Heart left ventricle (tissue), 16 donors: ENCODE data around the gene USP47. TPM values are rescaled to one million over a fixed set of nuclear protein-coding genes. Genes with fewer than 3 reads are reported as not detected.

Experiments used
- ATAC-seq, 4 donors: fragments of 200-7000 bp; cut with Tn5 transposase; one replicate each; pipeline ENCODE4 v1.9.1; 2020 to 2022; ENCODE audit warnings: moderate library complexity in 4 of 4, mild to moderate bottlenecking in 3 of 4, moderate number of reproducible peaks in 1 of 4
- DNase-seq, 5 donors: peaks; one replicate each; pipeline ENCODE4 v3.0.0-alpha.2; 2020
- H3K27ac ChIP-seq, 12 donors: fragments of 200-600 bp; sonication (generic) in 4 of 12; one replicate each; pipeline versions ENCODE4 v1.5.0 to v1.8.0; 2016 to 2022; ENCODE audit warnings: mild to moderate bottlenecking in 2 of 12
- H3K27me3 ChIP-seq, 9 donors: fragments of 200-600 bp; sonication (generic) in 2 of 9; one replicate each; pipeline versions ENCODE4 v1.5.1 to v1.8.0; 2016 to 2022; ENCODE audit warnings: mild to moderate bottlenecking in 3 of 9
- H3K36me3 ChIP-seq, 9 donors: fragments of 200-600 bp; sonication (generic) in 2 of 9; one replicate each; pipeline versions ENCODE4 v1.5.0 to v1.8.0; 2018 to 2022; ENCODE audit warnings: mild to moderate bottlenecking in 2 of 9
- H3K4me1 ChIP-seq, 12 donors: fragments of 200-600 bp; sonication (generic) in 4 of 12; one replicate each; pipeline versions ENCODE4 v1.5.0 to v1.8.0; 2016 to 2022; ENCODE audit warnings: mild to moderate bottlenecking in 3 of 12
- H3K4me3 ChIP-seq, 12 donors: fragments of 200-600 bp; sonication (generic) in 4 of 12; one replicate each; pipeline versions ENCODE4 v1.5.0 to v1.8.0; 2017 to 2022; ENCODE audit warnings: mild to moderate bottlenecking in 9 of 12, moderate library complexity in 4 of 12
- H3K9me3 ChIP-seq, 12 donors: fragments of 200-600 bp; sonication (generic) in 4 of 12; one replicate each; pipeline versions ENCODE4 v1.5.0 to v1.8.0; 2016 to 2022; ENCODE audit warnings: mild to moderate bottlenecking in 1 of 12
- CTCF ChIP-seq, 12 donors: fragments of 200-600 bp; sonication (generic) in 4 of 12; IDR thresholded peaks; one replicate each; pipeline versions ENCODE4 v1.5.0 to v1.8.0; 2018 to 2022; ENCODE audit warnings: antibody characterized with exemption in 12 of 12, mild to moderate bottlenecking in 5 of 12
- POLR2A ChIP-seq, 2 donors: fragments of 450-650 bp; IDR thresholded peaks; one replicate each; pipeline ENCODE4 v1.6.1; 2017; ENCODE audit warnings: antibody characterized with exemption in 2 of 2, mild to moderate bottlenecking in 2 of 2, moderate library complexity in 2 of 2
- WGBS, 4 donors: extraction: QIAGEN DNeasy Blood & Tissue Kit in 2 of 4; methylation state at CpG; one replicate each; pipeline versions ENCODE4 v1.1.5 to v1.1.7; 2013 to 2018; 5-methylcytosine and 5-hydroxymethylcytosine counted together
- intact Hi-C, 10 donors: fragments of 100-400 bp; cut with DNase I; formaldehyde crosslinking; loops; one replicate each; pipeline versions ENCODE4 v1.11.1 to v1.14.2; 2022
- polyA plus RNA-seq, 2 donors: library from polyadenylated mRNA; stranded (reverse); fragments of 200-250 nt; gene quantifications; one replicate each; pipeline ENCODE4 v1.2.3, GENCODE V29; 2013
- total RNA-seq, 9 donors: library from RNA; depleted of rRNA in 2 of 9; stranded (reverse); fragments of >200 nt in 2 of 9; fragmentation: NEBNext Ultra II Directional in 3 of 9; extraction: Animal tissue kit (Norgen Biotek cat#: 25700) in 3 of 9; gene quantifications; one replicate each; pipeline versions ENCODE4 v1.1.0 to v1.2.4, GENCODE V29; 2016 to 2023
- donor health status: ischemic (EF 13 %, LVEDD 7.1; RV severe dilation, severe dysfunction).
- donor health status: healthy with polysubstance abuse.
- donor health status: DM: no; HTN: yes; CAD: no.
- donor health status: DM: no; HTN: no; CAD: no.
- donor health status: ischemic (EF 25% LVEDD 6.9; RV normal size, moderate dysfunction).
- donor health status: ischemic (EF 25% LVEDD 5.7; RV mildly dilated, moderate dysfunction).
- donor health status: healthy.
- donor health status: DM: yes; HTN: yes; CAD: no.
- donor health status: ischemic (EF 35%, LVEDD 5.7; RV mildly dilated, moderate dysfunction).
- donor health status: nonischemic (EF 11% LVEDD 7.7; RV severe dilation, severe dysfunction).
- donor health status: DM: yes; HTN: yes; CAD: no.
- donor health status: PGD.
- donor health status: ischemic (EF 29% LVEDD 5.4; RV normal size, mild dysfunction).
- donor health status: nonischemic (EF 23%, LVEDD 6.1; RV moderate dilation, normal function).

USP47 gene
- total and polyA plus RNA-seq, 11 donors: 26.2 to 89.6 (median 54.3) TPM

GRCh38 chr11:11970556-11970955 is 128.8 kb downstream of the USP47 start:
- 77 to 98% (median 96%) methylated on average over 2 of the region's 2 CpGs for WGBS, 4 donors
- Histone ChIP-seq H3K4me3 (no peak overlapping the region), H3K4me1 (peaks cover 4 to 96% (median 66%) of the 10 kb centered on the region in 12 donors), H3K27me3 (no peaks in the 10 kb centered on the region), H3K9me3 (no peaks in the 10 kb centered on the region), H3K27ac (peak overlapping the region in 5 of 12 donors; percentile 19 to 64 (median 32)), H3K36me3 (peaks cover 0 to 12% (median 0%) of the 10 kb centered on the region in 9 donors)
- no peak for TF ChIP-seq CTCF (IDR thresholded peaks at IDR 0.05)
- TF ChIP-seq POLR2A (IDR thresholded peaks at IDR 0.05): no peak
- ATAC-seq (no peak), DNase-seq (no peak)
- intact Hi-C loops: loop anchor here in 4 of 10 donors (5.0 to 10.0 kb wide), 3 partner anchors 37 to 74 kb away; partner anchors contain the start of gene DKK3 (in 2 of the 4)

GRCh38 chr11:11971906-11972547 is 130.3 kb downstream of the USP47 start:
- ATAC-seq: no peak
- intact Hi-C loops: loop anchor here in 4 of 10 donors (2.0 to 10.0 kb wide), 4 partner anchors 21 to 73 kb away; partner anchors contain the start of gene DKK3 (in 2 of the 4)
- H3K9me3 ChIP-seq: no peaks in the 10 kb centered on the region

GRCh38 chr11:11972730-11973341 is 131.1 kb downstream of the USP47 start:
- H3K9me3 ChIP-seq: no peaks in the 10 kb centered on the region
- intact Hi-C loops: loop anchor here in 4 of 10 donors (2.0 to 10.0 kb wide), 4 partner anchors 20 to 72 kb away; partner anchors contain the start of gene DKK3 (in 2 of the 4)
- H3K36me3 ChIP-seq: no peaks in the 10 kb centered on the region
- H3K27ac ChIP-seq: peak overlapping the region; percentile 39 to 97 (median 86)
- H3K4me1 ChIP-seq: peaks cover 13 to 98% (median 87%) of the 10 kb centered on the region in 12 donors
- ATAC-seq (peak; percentile 4 to 24 (median 16)), DNase-seq (no peak)
- no peaks in the 10 kb centered on the region for H3K27me3 ChIP-seq
- no peak overlapping the region for H3K4me3 ChIP-seq
- WGBS, 4 donors: 43 to 69% (median 59%) methylated on average over 3 of the region's 3 CpGs
- TF ChIP-seq CTCF (IDR thresholded peaks at IDR 0.05) (no peak), POLR2A (IDR thresholded peaks at IDR 0.05) (no peak)

More at GRCh38 chr11:11971906-11972547, 130.3 kb downstream of the USP47 start:
- H3K27ac ChIP-seq: peak overlapping the region; percentile 39 to 97 (median 86)
- TF ChIP-seq CTCF (IDR thresholded peaks at IDR 0.05) (no peak), POLR2A (IDR thresholded peaks at IDR 0.05) (no peak)
- no peak for DNase-seq
- no peak overlapping the region for H3K4me3 ChIP-seq
- no peaks in the 10 kb centered on the region for H3K27me3 ChIP-seq
- WGBS, 4 donors: 73 to 88% (median 77%) methylated on average over 5 of the region's 5 CpGs
- H3K36me3 ChIP-seq: peaks cover 0 to under 1% (median 0%) of the 10 kb centered on the region in 9 donors
- peaks cover 13 to 97% (median 80%) of the 10 kb centered on the region in 12 donors for H3K4me1 ChIP-seq

GRCh38 chr11:11973361-11973800 is 131.6 kb downstream of the USP47 start:
- DNase-seq (peak; percentile 79 to 92 (median 86)), ATAC-seq (peak; percentile 78 to 88 (median 84))
- WGBS, 4 donors: 4 to 17% (median 12%) methylated on average over 8 of the region's 8 CpGs
- H3K9me3 ChIP-seq: no peaks in the 10 kb centered on the region
- no peaks in the 10 kb centered on the region for H3K27me3 ChIP-seq
- H3K4me1 ChIP-seq: peaks cover 19 to 100% (median 88%) of the 10 kb centered on the region in 12 donors
- intact Hi-C loops: loop anchor here in 4 of 10 donors (2.0 to 10.0 kb wide), 4 partner anchors 19 to 71 kb away; partner anchors contain the start of gene DKK3 (in 2 of the 4)
- H3K36me3 ChIP-seq: no peaks in the 10 kb centered on the region
- H3K4me3 ChIP-seq: no peak overlapping the region
- peak overlapping the region; percentile 78 to 97 (median 86) for H3K27ac ChIP-seq
- TF ChIP-seq CTCF (IDR thresholded peaks at IDR 0.05): no peak
- TF ChIP-seq POLR2A (IDR thresholded peaks at IDR 0.05): no peak
